ENCODE results near the gene GSTM2.

GSTM2 gene

GRCh38 chr1:109667452-109668122 lies at the start of gene GSTM2:
Gene GSTM2 (plus strand): TSS chr1:109668057. CDS start chr1:109668116, 59 bp downstream.
- no peak for DNase-seq

- no peak for DNase-seq
Observed at GRCh38 chr1:109618661-109619575, 48.9 kb upstream of the GSTM2 start.

- DNase-seq, result peak; percentile 81
Observed at GRCh38 chr1:109619576-109620400, 48.1 kb upstream of the GSTM2 start, which contains the start of the genes AMPD2 and GNAT2. Gene AMPD2 (plus strand): TSS chr1:109619837. CDS start chr1:109621176, 1,339 bp downstream. Gene GNAT2 (minus strand): TSS chr1:109619616. CDS start chr1:109612870, 6,746 bp downstream.

- no peak for DNase-seq
Observed at GRCh38 chr1:109620401-109620791, 47.5 kb upstream of the GSTM2 start.

GRCh38 chr1:109620841-109621286 lies 47.0 kb upstream of the GSTM2 start:
- peak; percentile 90 for DNase-seq

GRCh38 chr1:109621379-109622136 lies 46.3 kb upstream of the GSTM2 start:
- no peak for DNase-seq

GRCh38 chr1:109622137-109622892 lies 45.5 kb upstream of the GSTM2 start:
- DNase-seq, result no peak

GRCh38 chr1:109622895-109623294 lies 45.0 kb upstream of the GSTM2 start:
- DNase-seq, result no peak

GRCh38 chr1:109623601-109624161 lies 44.2 kb upstream of the GSTM2 start:
- no peak for DNase-seq

GRCh38 chr1:109624201-109625010 lies 43.5 kb upstream of the GSTM2 start:
- DNase-seq, result no peak

GRCh38 chr1:109625176-109625575 lies 42.7 kb upstream of the GSTM2 start:
- DNase-seq, result no peak

- DNase-seq, result no peak
Observed at GRCh38 chr1:109625601-109626560, 42.0 kb upstream of the GSTM2 start.

GRCh38 chr1:109626682-109627408 lies 41.0 kb upstream of the GSTM2 start:
- no peak for DNase-seq

- DNase-seq, result no peak
Observed at GRCh38 chr1:109627692-109628399, 40.0 kb upstream of the GSTM2 start.

- DNase-seq, result no peak
Observed at GRCh38 chr1:109628540-109629321, 39.1 kb upstream of the GSTM2 start.

GRCh38 chr1:109629372-109630030 lies 38.4 kb upstream of the GSTM2 start:
- no peak for DNase-seq

Data from RPMI8226 (cell line).